Measurements from ENCODE around the gene PCDHGB1. TPM values are rescaled to one million over a fixed set of nuclear protein-coding genes. Genes with fewer than 3 reads are reported as not detected.
"Not testable (repeated sequence)": the region's sequence is repeated elsewhere in the genome, so short reads cannot be mapped to it uniquely, and the experiment has no call there.

PCDHGB1 gene
- total RNA-seq, 1 experiment from 2014 or later = 2.0 TPM

DNA sequence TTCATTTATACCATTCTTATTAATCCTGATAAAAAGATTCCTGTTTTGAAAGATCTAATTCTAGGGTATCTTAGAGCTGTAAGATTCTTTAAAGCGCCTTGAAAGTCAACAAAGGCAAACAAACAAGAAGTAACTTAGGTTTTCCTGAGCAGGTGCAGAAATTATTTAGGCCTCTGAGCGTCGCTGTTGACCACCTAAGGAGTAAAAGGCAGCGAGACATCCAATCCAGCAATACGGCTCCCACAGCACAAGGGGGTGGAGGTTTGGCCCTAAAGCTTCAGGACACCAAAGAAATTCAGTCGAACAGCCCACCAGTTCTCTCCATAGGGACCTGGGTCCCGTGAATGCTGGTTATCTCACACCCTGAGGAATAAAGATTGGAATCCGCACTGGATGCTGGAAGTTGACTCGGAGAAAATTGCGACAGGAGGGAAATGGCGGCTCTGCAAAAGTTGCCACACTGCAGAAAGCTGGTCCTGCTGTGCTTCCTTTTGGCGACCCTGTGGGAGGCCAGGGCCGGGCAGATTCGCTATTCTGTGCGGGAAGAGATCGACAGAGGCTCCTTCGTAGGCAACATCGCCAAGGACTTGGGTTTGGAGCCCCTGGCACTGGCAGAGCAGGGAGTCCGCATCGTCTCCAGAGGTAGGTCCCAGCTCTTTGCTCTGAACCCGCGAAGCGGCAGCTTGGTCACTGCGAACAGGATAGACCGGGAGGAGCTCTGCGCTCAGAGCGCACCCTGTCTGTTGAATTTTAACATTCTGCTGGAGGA, 11.2 kb upstream of the PCDHGB1 start, which contains the start of gene PCDHGA2:
Gene PCDHGA2, plus strand, starts transcription at position 223 of the 769 bp plus-strand sequence.
- intact Hi-C loops (cut with micrococcal nuclease; ENCODE audit: unreplicated experiment) (no loop called here), in situ Hi-C loops (cut with HindIII; ENCODE audit: low pct_unique_long_range_greater_than_20kb, low sequenced_read_pairs) (loop anchor here (25.0 kb wide), 1 partner anchor 151 kb away; the partner anchor contains the start of genes PCDHB10, PCDHB11, PCDHB16 and PCDHB8)
- H3K9me3 ChIP-seq (ENCODE audit: control insufficient read depth, insufficient read depth, low read depth, low read length) = peaks cover 6% of the 10 kb centered on the region; the same call in 1 of the 2 replicates
- DNase-seq (ENCODE audit: low read depth, low spot score) = no peak
- H3K27me3 ChIP-seq (ENCODE audit: control insufficient read depth, insufficient read depth, low read length) = no peaks in the 10 kb centered on the region
- no peaks in the 10 kb centered on the region for H3K4me1 ChIP-seq (ENCODE audit: control insufficient read depth, insufficient read depth, low read length)
- TF ChIP-seq, protein P1, sequence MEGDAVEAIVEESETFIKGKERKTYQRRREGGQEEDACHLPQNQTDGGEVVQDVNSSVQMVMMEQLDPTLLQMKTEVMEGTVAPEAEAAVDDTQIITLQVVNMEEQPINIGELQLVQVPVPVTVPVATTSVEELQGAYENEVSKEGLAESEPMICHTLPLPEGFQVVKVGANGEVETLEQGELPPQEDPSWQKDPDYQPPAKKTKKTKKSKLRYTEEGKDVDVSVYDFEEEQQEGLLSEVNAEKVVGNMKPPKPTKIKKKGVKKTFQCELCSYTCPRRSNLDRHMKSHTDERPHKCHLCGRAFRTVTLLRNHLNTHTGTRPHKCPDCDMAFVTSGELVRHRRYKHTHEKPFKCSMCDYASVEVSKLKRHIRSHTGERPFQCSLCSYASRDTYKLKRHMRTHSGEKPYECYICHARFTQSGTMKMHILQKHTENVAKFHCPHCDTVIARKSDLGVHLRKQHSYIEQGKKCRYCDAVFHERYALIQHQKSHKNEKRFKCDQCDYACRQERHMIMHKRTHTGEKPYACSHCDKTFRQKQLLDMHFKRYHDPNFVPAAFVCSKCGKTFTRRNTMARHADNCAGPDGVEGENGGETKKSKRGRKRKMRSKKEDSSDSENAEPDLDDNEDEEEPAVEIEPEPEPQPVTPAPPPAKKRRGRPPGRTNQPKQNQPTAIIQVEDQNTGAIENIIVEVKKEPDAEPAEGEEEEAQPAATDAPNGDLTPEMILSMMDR (IDR thresholded peaks at IDR 0.05) = peak; percentile 36
- TF ChIP-seq, protein P2, sequence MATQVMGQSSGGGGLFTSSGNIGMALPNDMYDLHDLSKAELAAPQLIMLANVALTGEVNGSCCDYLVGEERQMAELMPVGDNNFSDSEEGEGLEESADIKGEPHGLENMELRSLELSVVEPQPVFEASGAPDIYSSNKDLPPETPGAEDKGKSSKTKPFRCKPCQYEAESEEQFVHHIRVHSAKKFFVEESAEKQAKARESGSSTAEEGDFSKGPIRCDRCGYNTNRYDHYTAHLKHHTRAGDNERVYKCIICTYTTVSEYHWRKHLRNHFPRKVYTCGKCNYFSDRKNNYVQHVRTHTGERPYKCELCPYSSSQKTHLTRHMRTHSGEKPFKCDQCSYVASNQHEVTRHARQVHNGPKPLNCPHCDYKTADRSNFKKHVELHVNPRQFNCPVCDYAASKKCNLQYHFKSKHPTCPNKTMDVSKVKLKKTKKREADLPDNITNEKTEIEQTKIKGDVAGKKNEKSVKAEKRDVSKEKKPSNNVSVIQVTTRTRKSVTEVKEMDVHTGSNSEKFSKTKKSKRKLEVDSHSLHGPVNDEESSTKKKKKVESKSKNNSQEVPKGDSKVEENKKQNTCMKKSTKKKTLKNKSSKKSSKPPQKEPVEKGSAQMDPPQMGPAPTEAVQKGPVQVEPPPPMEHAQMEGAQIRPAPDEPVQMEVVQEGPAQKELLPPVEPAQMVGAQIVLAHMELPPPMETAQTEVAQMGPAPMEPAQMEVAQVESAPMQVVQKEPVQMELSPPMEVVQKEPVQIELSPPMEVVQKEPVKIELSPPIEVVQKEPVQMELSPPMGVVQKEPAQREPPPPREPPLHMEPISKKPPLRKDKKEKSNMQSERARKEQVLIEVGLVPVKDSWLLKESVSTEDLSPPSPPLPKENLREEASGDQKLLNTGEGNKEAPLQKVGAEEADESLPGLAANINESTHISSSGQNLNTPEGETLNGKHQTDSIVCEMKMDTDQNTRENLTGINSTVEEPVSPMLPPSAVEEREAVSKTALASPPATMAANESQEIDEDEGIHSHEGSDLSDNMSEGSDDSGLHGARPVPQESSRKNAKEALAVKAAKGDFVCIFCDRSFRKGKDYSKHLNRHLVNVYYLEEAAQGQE (IDR thresholded peaks at IDR 0.05; ENCODE audit: insufficient read depth in 1 of 2, low read depth in 2 of 2, low read length in 1 of 2) = no peak
- ATAC-seq = no peak
- BruUV-seq (replicated peaks) = no TSS peak
- H3K4me3 ChIP-seq (ENCODE audit: low read depth in 2 of 2, low read length in 2 of 2) = no peak within 1 kb of the TSS
- H3K36me3 ChIP-seq (ENCODE audit: control insufficient read depth, insufficient read depth, low read length) = no peaks in the 10 kb centered on the region
- no peak within 1 kb of the TSS for H3K27ac ChIP-seq (ENCODE audit: low read length)
- ChIA-PET CTCF (interaction anchor here (0.8 to 1.1 kb wide), 2 partner anchors 8 to 9 kb away, joined by 3 to 7 read pairs; partner anchors contain the start of gene PCDHGA1), POLR2A (interaction anchor here (0.6 kb wide), 1 partner anchor 298 kb away, joined by 6 read pairs; the partner anchor contains the start of genes HDAC3 and RELL2)

DNA sequence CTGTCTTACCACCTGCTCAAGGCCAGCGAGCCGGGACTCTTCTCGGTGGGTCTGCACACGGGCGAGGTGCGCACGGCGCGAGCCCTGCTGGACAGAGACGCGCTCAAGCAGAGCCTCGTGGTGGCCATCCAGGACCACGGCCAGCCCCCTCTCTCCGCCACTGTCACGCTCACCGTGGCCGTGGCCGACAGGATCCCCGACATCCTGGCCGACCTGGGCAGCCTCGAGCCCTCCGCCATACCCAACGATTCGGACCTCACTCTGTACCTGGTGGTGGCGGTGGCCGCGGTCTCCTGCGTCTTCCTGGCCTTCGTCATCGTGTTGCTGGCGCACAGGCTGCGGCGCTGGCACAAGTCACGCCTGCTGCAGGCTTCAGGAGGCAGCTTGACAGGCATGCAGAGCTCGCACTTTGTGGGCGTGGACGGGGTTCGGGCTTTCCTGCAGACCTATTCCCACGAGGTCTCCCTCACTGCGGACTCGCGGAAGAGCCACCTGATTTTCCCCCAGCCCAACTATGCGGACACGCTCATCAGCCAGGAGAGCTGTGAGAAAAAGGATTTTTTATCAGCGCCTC, 9.0 kb upstream of the PCDHGB1 start:
- H3K9me3 ChIP-seq (ENCODE audit: control insufficient read depth, insufficient read depth, low read depth, low read length); H3K4me3 ChIP-seq (ENCODE audit: low read depth in 2 of 2, low read length in 2 of 2); CTCF ChIA-PET; DNase-seq (ENCODE audit: low read depth, low spot score); H3K27me3 ChIP-seq (ENCODE audit: control insufficient read depth, insufficient read depth, low read length); H3K27ac ChIP-seq (ENCODE audit: low read length); H3K4me1 ChIP-seq (ENCODE audit: control insufficient read depth, insufficient read depth, low read length); BruUV-seq (replicated peaks); H3K36me3 ChIP-seq (ENCODE audit: control insufficient read depth, insufficient read depth, low read length); intact Hi-C loops (cut with micrococcal nuclease; ENCODE audit: unreplicated experiment); ATAC-seq; POLR2A ChIA-PET: not testable (repeated sequence)
- in situ Hi-C loops (cut with HindIII; ENCODE audit: low pct_unique_long_range_greater_than_20kb, low sequenced_read_pairs) = loop anchor here (25.0 kb wide), 1 partner anchor 154 kb away; the partner anchor contains the start of genes PCDHB10, PCDHB11, PCDHB16 and PCDHB8

DNA sequence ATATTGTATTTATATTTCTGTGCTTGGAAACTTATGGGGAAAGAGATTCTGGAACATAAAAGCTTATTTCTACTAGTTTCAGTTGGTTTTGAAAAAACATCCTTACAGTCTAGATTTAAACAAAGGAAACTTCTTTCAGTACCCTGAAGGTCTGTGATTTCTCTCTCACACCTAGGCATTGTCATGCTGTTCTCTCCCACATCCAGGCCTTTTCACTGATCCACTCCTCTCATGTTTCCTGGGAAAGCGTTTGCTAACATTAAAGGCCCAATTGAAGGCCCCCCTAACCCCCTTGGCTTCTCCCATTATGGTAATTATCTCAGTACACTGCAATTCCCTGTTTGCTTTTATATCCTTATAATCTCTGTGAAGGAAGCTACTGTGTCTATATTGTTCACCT, 7.1 kb upstream of the PCDHGB1 start:
- H3K36me3 ChIP-seq (ENCODE audit: control insufficient read depth, insufficient read depth, low read length) = no peaks in the 10 kb centered on the region
- no peaks in the 10 kb centered on the region for H3K4me1 ChIP-seq (ENCODE audit: control insufficient read depth, insufficient read depth, low read length)
- intact Hi-C loops (cut with micrococcal nuclease; ENCODE audit: unreplicated experiment) (no loop called here), in situ Hi-C loops (cut with HindIII; ENCODE audit: low pct_unique_long_range_greater_than_20kb, low sequenced_read_pairs) (loop anchor here (25.0 kb wide), 1 partner anchor 155 kb away; the partner anchor contains the start of genes PCDHB10, PCDHB11, PCDHB16 and PCDHB8)
- no TSS peak for BruUV-seq (replicated peaks)
- no peak for DNase-seq (ENCODE audit: low read depth, low spot score)
- ChIA-PET CTCF (interaction anchor here (0.6 kb wide), 1 partner anchor 595 kb away, joined by 3 read pairs; no protein-coding TSS in a partner anchor), POLR2A (interaction anchor here (1.0 kb wide), 1 partner anchor 22 kb away, joined by 3 read pairs; no protein-coding TSS in a partner anchor)
- H3K4me3 ChIP-seq (ENCODE audit: low read depth in 2 of 2, low read length in 2 of 2) = no peak overlapping the region
- H3K9me3 ChIP-seq (ENCODE audit: control insufficient read depth, insufficient read depth, low read depth, low read length) = no peaks in the 10 kb centered on the region; the same call in 1 of the 2 replicates
- ATAC-seq = no peak
- no peak for TF ChIP-seq SIN3A (IDR thresholded peaks at IDR 0.05; ENCODE audit: borderline replicate concordance, insufficient read depth, low read depth, low read length)
- no peak for TF ChIP-seq TCF7L2 (IDR thresholded peaks at IDR 0.05; ENCODE audit: low read depth, low read length)
- TF ChIP-seq POLR2AphosphoS5 (IDR thresholded peaks at IDR 0.05; ENCODE audit: low read depth, low read length) = no peak
- TF ChIP-seq, protein P1 (IDR thresholded peaks at IDR 0.05) = no peak
- H3K27me3 ChIP-seq (ENCODE audit: control insufficient read depth, insufficient read depth, low read length) = no peaks in the 10 kb centered on the region
- H3K27ac ChIP-seq (ENCODE audit: low read length) = no peak overlapping the region
